K562 (cell line): ENCODE data around the gene TTC4. TPM values are rescaled to one million over a fixed set of nuclear protein-coding genes. Genes with fewer than 3 reads are reported as not detected.

Source experiments
- ILF3 ChIP-seq: fragments of 450-650 bp; IDR thresholded peaks from 2 replicates; pipeline ENCODE4 v1.6.1; 2018; ENCODE audit warnings: antibody characterized with exemption, mild to moderate bottlenecking, moderate library complexity, borderline replicate concordance
- polyA plus RNA-seq, 8 experiments: library from polyadenylated mRNA; depleted of rRNA in 4 of 8; stranded (reverse) in 5 of 8; unstranded in 3 of 8; fragments of >200 nt; fragmentation: Nextera tagmentation in 2 of 8; fragmentation: Illumina TruSeq in 1 of 8; extraction: Ambion mirVana in 2 of 8; extraction: Trizol in 1 of 8; gene quantifications; 2 replicates each; pipeline versions ENCODE4 v1.2.1 to v1.2.3, GENCODE V29; 2011 to 2014; ENCODE audit warnings: inconsistent platforms in 1 of 8, missing spikeins in 1 of 8
- total RNA-seq, 7 experiments: library from RNA; depleted of rRNA in 6 of 7; stranded (reverse); fragments of >200 nt in 6 of 7; fragmentation: Illumina TruSeq in 2 of 7; extraction: Trizol in 2 of 7; gene quantifications; 2 replicates each; pipeline versions ENCODE4 v1.2.1 to v1.2.3, GENCODE V29; 2011 to 2021; ENCODE audit warnings: low replicate concordance in 1 of 7
- TF ChIP-seq, protein P1 (sequence below): fragments of 450-650 bp; IDR thresholded peaks from 2 replicates; pipeline ENCODE4 v1.6.1; 2016; ENCODE audit warnings: mild to moderate bottlenecking, moderate library complexity

TTC4 gene
- total and polyA plus RNA-seq, 9 of the 15 experiments (the other 6 are each of a cell fraction or from before 2014, with no cell fraction given) = 36.3 to 111 (median 54.1) TPM

GRCh38 chr1:54763816-54764132, 48.1 kb downstream of the TTC4 start (continued):
- TF ChIP-seq, protein P1, sequence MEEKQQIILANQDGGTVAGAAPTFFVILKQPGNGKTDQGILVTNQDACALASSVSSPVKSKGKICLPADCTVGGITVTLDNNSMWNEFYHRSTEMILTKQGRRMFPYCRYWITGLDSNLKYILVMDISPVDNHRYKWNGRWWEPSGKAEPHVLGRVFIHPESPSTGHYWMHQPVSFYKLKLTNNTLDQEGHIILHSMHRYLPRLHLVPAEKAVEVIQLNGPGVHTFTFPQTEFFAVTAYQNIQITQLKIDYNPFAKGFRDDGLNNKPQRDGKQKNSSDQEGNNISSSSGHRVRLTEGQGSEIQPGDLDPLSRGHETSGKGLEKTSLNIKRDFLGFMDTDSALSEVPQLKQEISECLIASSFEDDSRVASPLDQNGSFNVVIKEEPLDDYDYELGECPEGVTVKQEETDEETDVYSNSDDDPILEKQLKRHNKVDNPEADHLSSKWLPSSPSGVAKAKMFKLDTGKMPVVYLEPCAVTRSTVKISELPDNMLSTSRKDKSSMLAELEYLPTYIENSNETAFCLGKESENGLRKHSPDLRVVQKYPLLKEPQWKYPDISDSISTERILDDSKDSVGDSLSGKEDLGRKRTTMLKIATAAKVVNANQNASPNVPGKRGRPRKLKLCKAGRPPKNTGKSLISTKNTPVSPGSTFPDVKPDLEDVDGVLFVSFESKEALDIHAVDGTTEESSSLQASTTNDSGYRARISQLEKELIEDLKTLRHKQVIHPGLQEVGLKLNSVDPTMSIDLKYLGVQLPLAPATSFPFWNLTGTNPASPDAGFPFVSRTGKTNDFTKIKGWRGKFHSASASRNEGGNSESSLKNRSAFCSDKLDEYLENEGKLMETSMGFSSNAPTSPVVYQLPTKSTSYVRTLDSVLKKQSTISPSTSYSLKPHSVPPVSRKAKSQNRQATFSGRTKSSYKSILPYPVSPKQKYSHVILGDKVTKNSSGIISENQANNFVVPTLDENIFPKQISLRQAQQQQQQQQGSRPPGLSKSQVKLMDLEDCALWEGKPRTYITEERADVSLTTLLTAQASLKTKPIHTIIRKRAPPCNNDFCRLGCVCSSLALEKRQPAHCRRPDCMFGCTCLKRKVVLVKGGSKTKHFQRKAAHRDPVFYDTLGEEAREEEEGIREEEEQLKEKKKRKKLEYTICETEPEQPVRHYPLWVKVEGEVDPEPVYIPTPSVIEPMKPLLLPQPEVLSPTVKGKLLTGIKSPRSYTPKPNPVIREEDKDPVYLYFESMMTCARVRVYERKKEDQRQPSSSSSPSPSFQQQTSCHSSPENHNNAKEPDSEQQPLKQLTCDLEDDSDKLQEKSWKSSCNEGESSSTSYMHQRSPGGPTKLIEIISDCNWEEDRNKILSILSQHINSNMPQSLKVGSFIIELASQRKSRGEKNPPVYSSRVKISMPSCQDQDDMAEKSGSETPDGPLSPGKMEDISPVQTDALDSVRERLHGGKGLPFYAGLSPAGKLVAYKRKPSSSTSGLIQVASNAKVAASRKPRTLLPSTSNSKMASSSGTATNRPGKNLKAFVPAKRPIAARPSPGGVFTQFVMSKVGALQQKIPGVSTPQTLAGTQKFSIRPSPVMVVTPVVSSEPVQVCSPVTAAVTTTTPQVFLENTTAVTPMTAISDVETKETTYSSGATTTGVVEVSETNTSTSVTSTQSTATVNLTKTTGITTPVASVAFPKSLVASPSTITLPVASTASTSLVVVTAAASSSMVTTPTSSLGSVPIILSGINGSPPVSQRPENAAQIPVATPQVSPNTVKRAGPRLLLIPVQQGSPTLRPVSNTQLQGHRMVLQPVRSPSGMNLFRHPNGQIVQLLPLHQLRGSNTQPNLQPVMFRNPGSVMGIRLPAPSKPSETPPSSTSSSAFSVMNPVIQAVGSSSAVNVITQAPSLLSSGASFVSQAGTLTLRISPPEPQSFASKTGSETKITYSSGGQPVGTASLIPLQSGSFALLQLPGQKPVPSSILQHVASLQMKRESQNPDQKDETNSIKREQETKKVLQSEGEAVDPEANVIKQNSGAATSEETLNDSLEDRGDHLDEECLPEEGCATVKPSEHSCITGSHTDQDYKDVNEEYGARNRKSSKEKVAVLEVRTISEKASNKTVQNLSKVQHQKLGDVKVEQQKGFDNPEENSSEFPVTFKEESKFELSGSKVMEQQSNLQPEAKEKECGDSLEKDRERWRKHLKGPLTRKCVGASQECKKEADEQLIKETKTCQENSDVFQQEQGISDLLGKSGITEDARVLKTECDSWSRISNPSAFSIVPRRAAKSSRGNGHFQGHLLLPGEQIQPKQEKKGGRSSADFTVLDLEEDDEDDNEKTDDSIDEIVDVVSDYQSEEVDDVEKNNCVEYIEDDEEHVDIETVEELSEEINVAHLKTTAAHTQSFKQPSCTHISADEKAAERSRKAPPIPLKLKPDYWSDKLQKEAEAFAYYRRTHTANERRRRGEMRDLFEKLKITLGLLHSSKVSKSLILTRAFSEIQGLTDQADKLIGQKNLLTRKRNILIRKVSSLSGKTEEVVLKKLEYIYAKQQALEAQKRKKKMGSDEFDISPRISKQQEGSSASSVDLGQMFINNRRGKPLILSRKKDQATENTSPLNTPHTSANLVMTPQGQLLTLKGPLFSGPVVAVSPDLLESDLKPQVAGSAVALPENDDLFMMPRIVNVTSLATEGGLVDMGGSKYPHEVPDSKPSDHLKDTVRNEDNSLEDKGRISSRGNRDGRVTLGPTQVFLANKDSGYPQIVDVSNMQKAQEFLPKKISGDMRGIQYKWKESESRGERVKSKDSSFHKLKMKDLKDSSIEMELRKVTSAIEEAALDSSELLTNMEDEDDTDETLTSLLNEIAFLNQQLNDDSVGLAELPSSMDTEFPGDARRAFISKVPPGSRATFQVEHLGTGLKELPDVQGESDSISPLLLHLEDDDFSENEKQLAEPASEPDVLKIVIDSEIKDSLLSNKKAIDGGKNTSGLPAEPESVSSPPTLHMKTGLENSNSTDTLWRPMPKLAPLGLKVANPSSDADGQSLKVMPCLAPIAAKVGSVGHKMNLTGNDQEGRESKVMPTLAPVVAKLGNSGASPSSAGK = 0 out of 2 replicates have a peak, but pooled peaks have one; percentile 64
- no peak for TF ChIP-seq ILF3
